K562 (cell line): Measurements from ENCODE around the gene PLEKHH3. TPM values are rescaled to one million over a fixed set of nuclear protein-coding genes. Genes with fewer than 3 reads are reported as not detected.

ENCODE experiments used
- DPF2 ChIP-seq: fragments of 450-650 bp; IDR thresholded peaks from 2 replicates; pipeline ENCODE4 v1.6.1; 2016
- E2F3 ChIP-seq: fragments of 250-450 bp; sonication (Bioruptor Pico); IDR thresholded peaks from 2 replicates; pipeline ENCODE4 v1.4.0; 2020; ENCODE audit warnings: mild to moderate bottlenecking
- FOSL1 ChIP-seq: fragments of 200-800 bp; sonication (Bioruptor generic); conservative IDR thresholded peaks from 2 replicates; pipeline ENCODE4 v1.6.1; 2016; ENCODE audit warnings: missing genetic modification characterization, missing compliant biosample characterization
- ID3 ChIP-seq, 2 experiments: fragments of 250-450 bp in 1 of 2; fragments of 450-650 bp in 1 of 2; sonication (Bioruptor Pico) in 1 of 2; IDR thresholded peaks; 2 replicates each; pipeline versions ENCODE4 v1.6.1 to v1.8.0; 2016 to 2021; ENCODE audit warnings: mild to moderate bottlenecking in 2 of 2, moderate library complexity in 2 of 2, missing compliant biosample characterization in 1 of 2, missing genetic modification characterization in 1 of 2
- KDM2B ChIP-seq: fragments of 250-450 bp; sonication (Bioruptor Pico); IDR thresholded peaks from 2 replicates; pipeline ENCODE4 v1.8.0; 2021; ENCODE audit warnings: mild to moderate bottlenecking, moderate library complexity
- NFE2 ChIP-seq: IDR thresholded peaks from 2 replicates; pipeline ENCODE4 v1.6.1; 2014; ENCODE audit warnings: antibody characterized with exemption, low read depth
- PML ChIP-seq: IDR thresholded peaks from 2 replicates; pipeline ENCODE4 v1.6.1; 2012; ENCODE audit warnings: low read length, inconsistent platforms
- PRMT5 ChIP-seq: sonication (generic); formaldehyde crosslinking; IDR thresholded peaks from 2 replicates; pipeline ENCODE4 v1.5.0; 2020; ENCODE audit warnings: missing genetic modification reagents
- REST ChIP-seq, 2 experiments: fragments of 450-650 bp; formaldehyde crosslinking in 1 of 2; IDR thresholded peaks; 2 replicates each; pipeline versions ENCODE4 v1.4.0 to v1.6.1; 2014 to 2020; ENCODE audit warnings: mild to moderate bottlenecking in 2 of 2, borderline replicate concordance in 1 of 2, low read depth in 1 of 2
- RFX5 ChIP-seq: IDR thresholded peaks from 2 replicates; pipeline ENCODE4 v1.6.1; 2011; ENCODE audit warnings: low read depth, mild to moderate bottlenecking, improper control_type of control experiment, low read length
- SMAD1 ChIP-seq: fragments of 150-350 bp; IDR thresholded peaks from 2 replicates; pipeline ENCODE4 v1.6.1; 2014; ENCODE audit warnings: low read length, low read depth; ENCODE audit not compliant: partially characterized antibody
- TFAP4 ChIP-seq: sonication (generic); formaldehyde crosslinking; IDR thresholded peaks from 2 replicates; pipeline ENCODE4 v1.8.0; 2022; ENCODE audit warnings: missing genetic modification reagents, mild to moderate bottlenecking, moderate library complexity, borderline replicate concordance
- ZBTB17 ChIP-seq: fragments of 450-650 bp; formaldehyde crosslinking; IDR thresholded peaks from 2 replicates; pipeline ENCODE4 v1.4.0; 2020; ENCODE audit warnings: mild to moderate bottlenecking
- ZHX1 ChIP-seq: fragments of 150-350 bp; conservative IDR thresholded peaks from 2 replicates; pipeline ENCODE4 v1.6.1; 2014; ENCODE audit warnings: low read length
- ZNF217 ChIP-seq: sonication (generic); formaldehyde crosslinking; IDR thresholded peaks from 2 replicates; pipeline ENCODE4 v1.8.0; 2022; ENCODE audit warnings: mild to moderate bottlenecking, missing genetic modification reagents
- polyA plus RNA-seq, 8 experiments: library from polyadenylated mRNA; depleted of rRNA in 4 of 8; stranded (reverse) in 5 of 8; unstranded in 3 of 8; fragments of >200 nt; fragmentation: Nextera tagmentation in 2 of 8; fragmentation: Illumina TruSeq in 1 of 8; extraction: Ambion mirVana in 2 of 8; extraction: Trizol in 1 of 8; gene quantifications; 2 replicates each; pipeline versions ENCODE4 v1.2.1 to v1.2.3, GENCODE V29; 2011 to 2014; ENCODE audit warnings: inconsistent platforms in 1 of 8, missing spikeins in 1 of 8
- total RNA-seq, 7 experiments: library from RNA; depleted of rRNA in 6 of 7; stranded (reverse); fragments of >200 nt in 6 of 7; fragmentation: Illumina TruSeq in 2 of 7; extraction: Trizol in 2 of 7; gene quantifications; 2 replicates each; pipeline versions ENCODE4 v1.2.1 to v1.2.3, GENCODE V29; 2011 to 2021; ENCODE audit warnings: low replicate concordance in 1 of 7

The PLEKHH3 gene
- total and polyA plus RNA-seq, 9 of the 15 experiments (the other 6 are each of a cell fraction or from before 2014, with no cell fraction given), result 0.58 to 34.5 (median 5.0) TPM

GRCh38 chr17:42698736-42699414, 22.1 kb upstream of the PLEKHH3 start (continued):
- peak; percentile 22; the same call in 1 of the 2 replicates for TF ChIP-seq ID3 (CRISPR knock-in tag; IDR thresholded peaks at IDR 0.05)
- TF ChIP-seq ID3 (tag; IDR thresholded peaks at IDR 0.05), result peak; percentile 95
- TF ChIP-seq ZBTB17, result peak; percentile 79; the same call in 1 of the 2 replicates
- peak; percentile 58; the same call in 1 of the 2 replicates for TF ChIP-seq REST (IDR thresholded peaks at IDR 0.05; ENCODE audit: borderline replicate concordance)
- no peak for TF ChIP-seq REST (CRISPR knock-in tag; IDR thresholded peaks at IDR 0.05; ENCODE audit: low read depth)
- no peak for TF ChIP-seq PRMT5 (CRISPR knock-in tag)
- TF ChIP-seq ZHX1, result 0 out of 2 replicates have a peak, but pooled peaks have one; percentile 74
- peak; percentile 89 for TF ChIP-seq SMAD1
- peak; percentile 80 for TF ChIP-seq FOSL1
- TF ChIP-seq PML, result peak; percentile 99
- no peak for TF ChIP-seq KDM2B (CRISPR knock-in tag)
- no peak for TF ChIP-seq ZNF217 (CRISPR knock-in tag)
- peak; percentile 76; the same call in 1 of the 2 replicates for TF ChIP-seq E2F3 (CRISPR knock-in tag)
- TF ChIP-seq DPF2, result peak; percentile 100
- TF ChIP-seq TFAP4 (CRISPR knock-in tag), result peak; percentile 97
- peak; percentile 57; the same call in 1 of the 2 replicates for TF ChIP-seq NFE2
- no peak; the same call in 1 of the 2 replicates for TF ChIP-seq RFX5
